ENCODE data around the gene SCLT1. TPM values are rescaled to one million over a fixed set of nuclear protein-coding genes. Genes with fewer than 3 reads are reported as not detected.
A peak's percentile ranks its signal among the peaks of the same experiment; 100 is the strongest.

Gene SCLT1
- total and polyA plus RNA-seq, 8 donors, result 3.4 to 7.3 (median 6.1) TPM

- no peaks in the 10 kb centered on the region for H3K9me3 ChIP-seq
- H3K36me3 ChIP-seq, result no peaks in the 10 kb centered on the region
- no peak for DNase-seq
- FAIRE-seq, result no peak
- no peak overlapping the region for H3K4me3 ChIP-seq
- no peaks in the 10 kb centered on the region for H3K4me1 ChIP-seq
- H3K27me3 ChIP-seq, result no peaks in the 10 kb centered on the region
- H3K27ac ChIP-seq, result no peak overlapping the region
- no peak for ATAC-seq
- TF ChIP-seq, protein P1, sequence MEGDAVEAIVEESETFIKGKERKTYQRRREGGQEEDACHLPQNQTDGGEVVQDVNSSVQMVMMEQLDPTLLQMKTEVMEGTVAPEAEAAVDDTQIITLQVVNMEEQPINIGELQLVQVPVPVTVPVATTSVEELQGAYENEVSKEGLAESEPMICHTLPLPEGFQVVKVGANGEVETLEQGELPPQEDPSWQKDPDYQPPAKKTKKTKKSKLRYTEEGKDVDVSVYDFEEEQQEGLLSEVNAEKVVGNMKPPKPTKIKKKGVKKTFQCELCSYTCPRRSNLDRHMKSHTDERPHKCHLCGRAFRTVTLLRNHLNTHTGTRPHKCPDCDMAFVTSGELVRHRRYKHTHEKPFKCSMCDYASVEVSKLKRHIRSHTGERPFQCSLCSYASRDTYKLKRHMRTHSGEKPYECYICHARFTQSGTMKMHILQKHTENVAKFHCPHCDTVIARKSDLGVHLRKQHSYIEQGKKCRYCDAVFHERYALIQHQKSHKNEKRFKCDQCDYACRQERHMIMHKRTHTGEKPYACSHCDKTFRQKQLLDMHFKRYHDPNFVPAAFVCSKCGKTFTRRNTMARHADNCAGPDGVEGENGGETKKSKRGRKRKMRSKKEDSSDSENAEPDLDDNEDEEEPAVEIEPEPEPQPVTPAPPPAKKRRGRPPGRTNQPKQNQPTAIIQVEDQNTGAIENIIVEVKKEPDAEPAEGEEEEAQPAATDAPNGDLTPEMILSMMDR (IDR thresholded peaks at IDR 0.05), result no peak
- 67 to 74% methylated on average over 1 of the region's 1 CpG for WGBS, 2 donors
- intact Hi-C loops (cut with DNase I), result no loop called here
These were observed 56.2 kb downstream of the SCLT1 start for GRCh38 chr4:129037093-129037492.

GRCh38 chr4:129014566-129015509, 78.5 kb downstream of the SCLT1 start:
- intact Hi-C loops (cut with DNase I), result no loop called here
- ATAC-seq, result no peak
- 96 to 97% methylated on average over 5 of the region's 5 CpGs for WGBS, 2 donors

GRCh38 chr4:129008096-129008495, 85.2 kb downstream of the SCLT1 start:
- ATAC-seq (no peak), FAIRE-seq (no peak), DNase-seq (no peak)
- TF ChIP-seq, protein P1 (IDR thresholded peaks at IDR 0.05), result no peak
- H3K4me1 ChIP-seq, result no peaks in the 10 kb centered on the region
- H3K9me3 ChIP-seq, result no peaks in the 10 kb centered on the region
- intact Hi-C loops (cut with DNase I), result no loop called here
- H3K27ac ChIP-seq, result no peak overlapping the region
- no peaks in the 10 kb centered on the region for H3K36me3 ChIP-seq
- no peak overlapping the region for H3K4me3 ChIP-seq
- WGBS, 2 donors, result 93 to 96% methylated on average over 4 of the region's 4 CpGs
- no peaks in the 10 kb centered on the region for H3K27me3 ChIP-seq

More at GRCh38 chr4:129014566-129015509, 78.5 kb downstream of the SCLT1 start:
- Histone ChIP-seq H3K4me1 (no peaks in the 10 kb centered on the region), H3K9me3 (no peaks in the 10 kb centered on the region), H3K27me3 (no peaks in the 10 kb centered on the region), H3K4me3 (no peak overlapping the region), H3K36me3 (no peaks in the 10 kb centered on the region), H3K27ac (no peak overlapping the region)
- TF ChIP-seq, protein P1 (IDR thresholded peaks at IDR 0.05), result no peak
- FAIRE-seq (no peak), DNase-seq (peak in 1 of 6 donors; percentile 43)

GRCh38 chr4:128986908-128987307, 106.4 kb downstream of the SCLT1 start:
- TF ChIP-seq, protein P1 (IDR thresholded peaks at IDR 0.05), result no peak
- ATAC-seq (no peak), DNase-seq (no peak), FAIRE-seq (no peak)
- H3K9me3 ChIP-seq, result no peaks in the 10 kb centered on the region
- 97 to 99% methylated on average over 4 of the region's 4 CpGs for WGBS, 2 donors
- no peaks in the 10 kb centered on the region for H3K4me1 ChIP-seq
- H3K4me3 ChIP-seq, result no peak overlapping the region
- intact Hi-C loops (cut with DNase I), result no loop called here
- no peaks in the 10 kb centered on the region for H3K27me3 ChIP-seq
- H3K27ac ChIP-seq, result no peak overlapping the region
- peaks cover 0 to 4% (median 0%) of the 10 kb centered on the region in 3 donors for H3K36me3 ChIP-seq

DNA sequence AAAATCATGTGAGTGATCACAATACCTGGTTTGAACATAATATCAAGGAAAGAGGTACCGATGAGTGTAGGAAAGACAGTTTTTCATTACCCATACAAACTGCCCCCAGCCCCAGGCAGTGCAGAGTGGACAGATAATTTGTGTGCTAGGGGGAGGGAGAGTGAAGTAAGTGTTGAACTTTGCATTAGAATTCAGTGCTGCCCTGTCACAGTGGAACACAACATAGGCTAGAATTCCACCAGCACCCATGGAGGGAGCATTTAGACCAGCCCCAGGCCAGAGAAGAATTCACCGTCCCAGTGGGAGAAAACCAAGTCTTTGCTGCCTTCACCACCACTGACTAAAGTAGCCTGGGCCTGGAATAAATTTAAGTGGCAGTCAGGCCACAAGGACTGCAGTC, 107.3 kb downstream of the SCLT1 start:
- intact Hi-C loops (cut with DNase I), result no loop called here
- Histone ChIP-seq H3K4me3 (no peak overlapping the region), H3K4me1 (no peaks in the 10 kb centered on the region), H3K36me3 (peaks cover 0 to 4% (median 0%) of the 10 kb centered on the region in 3 donors), H3K27ac (no peak overlapping the region), H3K9me3 (no peaks in the 10 kb centered on the region), H3K27me3 (no peaks in the 10 kb centered on the region)
- WGBS, 2 donors, result 96 to 97% methylated on average over 2 of the region's 2 CpGs
- FAIRE-seq (no peak), DNase-seq (no peak), ATAC-seq (no peak)
- TF ChIP-seq, protein P1 (IDR thresholded peaks at IDR 0.05), result no peak

All from pancreas (tissue), 10 donors.